Neuron (in vitro differentiated cells): ENCODE data around the gene P2RY12.

Experiments used
- H2AFZ ChIP-seq: one replicate; pipeline ENCODE4 v1.6.1; 2013; ENCODE audit warnings: low read depth, mild to moderate bottlenecking, inconsistent platforms, low read length, moderate library complexity
- H3K27me3 ChIP-seq: one replicate; pipeline ENCODE4 v1.6.1; 2013; ENCODE audit warnings: low read length; ENCODE audit not compliant: insufficient read depth
- H3K36me3 ChIP-seq: one replicate; pipeline ENCODE4 v1.6.1; 2013; ENCODE audit warnings: low read length; ENCODE audit not compliant: insufficient read depth
- H3K4me1 ChIP-seq: one replicate; pipeline ENCODE4 v1.6.1; 2013; ENCODE audit warnings: low read length; ENCODE audit not compliant: insufficient read depth
- H3K4me3 ChIP-seq: 2 replicates; pipeline ENCODE4 v1.5.1; 2013; ENCODE audit warnings: mild to moderate bottlenecking, low read length, moderate library complexity
- H3K9me3 ChIP-seq: one replicate; pipeline ENCODE4 v1.6.1; 2013; ENCODE audit warnings: low read length

The P2RY12 gene

DNA sequence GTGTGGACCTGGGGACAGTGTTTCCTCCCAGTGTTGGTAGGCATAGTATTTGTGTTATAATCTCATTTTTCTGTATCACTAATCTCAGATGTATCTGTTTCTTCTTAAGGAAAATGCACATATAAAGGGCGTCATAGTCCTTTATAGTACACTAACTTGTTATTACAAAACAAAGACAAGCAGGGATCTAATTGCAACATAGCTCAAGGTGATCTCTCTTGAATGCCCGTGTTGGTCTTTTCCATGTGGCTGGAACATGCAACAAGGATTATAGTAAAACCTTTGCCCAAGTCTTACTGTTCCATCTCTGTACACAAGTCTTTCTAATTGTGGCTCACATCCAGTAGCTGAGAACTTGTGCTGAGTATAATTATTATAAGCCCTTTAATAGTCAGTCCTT, 64.4 kb downstream of the P2RY12 start:
- H3K36me3 ChIP-seq: no peaks in the 10 kb centered on the region
- H3K9me3 ChIP-seq: no peaks in the 10 kb centered on the region
- no peak overlapping the region for H3K4me3 ChIP-seq
- no peak overlapping the region for H2AFZ ChIP-seq
- H3K4me1 ChIP-seq: no peaks in the 10 kb centered on the region
- no peaks in the 10 kb centered on the region for H3K27me3 ChIP-seq

DNA sequence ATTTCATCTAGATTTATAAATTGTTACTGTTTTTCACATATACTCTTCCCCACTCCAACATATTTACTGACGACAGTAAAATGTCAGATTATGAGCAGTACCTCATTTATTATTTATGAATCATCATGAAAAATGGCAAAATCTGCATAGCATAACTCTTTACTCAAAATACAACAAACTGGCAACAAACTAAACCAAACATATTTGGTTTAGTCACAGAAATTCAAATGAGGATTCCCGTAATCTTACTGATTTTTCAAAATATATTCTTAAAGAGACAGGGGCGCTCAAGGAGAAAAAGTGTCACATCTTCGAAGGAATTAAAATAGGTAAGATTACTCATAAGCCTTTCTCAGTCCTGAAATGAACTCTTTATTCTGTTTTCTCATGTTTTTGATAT, 64.9 kb downstream of the P2RY12 start:
- no peaks in the 10 kb centered on the region for H3K9me3 ChIP-seq
- H3K36me3 ChIP-seq: no peaks in the 10 kb centered on the region
- H3K4me1 ChIP-seq: no peaks in the 10 kb centered on the region
- no peaks in the 10 kb centered on the region for H3K27me3 ChIP-seq
- no peak overlapping the region for H3K4me3 ChIP-seq
- no peak overlapping the region for H2AFZ ChIP-seq

DNA sequence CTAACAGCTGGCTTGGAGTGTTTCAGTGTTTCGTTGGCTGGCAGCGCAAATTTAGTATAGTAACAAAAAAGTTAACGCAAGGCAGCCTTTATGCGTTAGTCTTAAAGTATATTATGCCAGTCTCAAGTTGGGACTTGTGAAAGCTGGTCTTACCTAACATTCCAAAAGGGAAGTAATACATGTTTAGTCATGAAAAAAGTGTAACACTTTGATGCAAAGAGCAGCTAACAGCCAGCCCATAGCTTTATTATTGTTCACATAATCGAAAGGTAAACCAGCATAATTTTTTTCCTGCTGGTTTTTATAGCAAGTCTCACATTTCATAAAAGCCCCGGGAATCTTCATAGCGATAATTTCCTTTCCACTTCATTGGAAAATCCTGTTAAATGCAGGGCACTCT, 65.6 kb downstream of the P2RY12 start:
- Histone ChIP-seq H3K4me3 (no peak overlapping the region), H2AFZ (no peak overlapping the region), H3K4me1 (no peaks in the 10 kb centered on the region), H3K36me3 (no peaks in the 10 kb centered on the region), H3K27me3 (no peaks in the 10 kb centered on the region), H3K9me3 (no peaks in the 10 kb centered on the region)

DNA sequence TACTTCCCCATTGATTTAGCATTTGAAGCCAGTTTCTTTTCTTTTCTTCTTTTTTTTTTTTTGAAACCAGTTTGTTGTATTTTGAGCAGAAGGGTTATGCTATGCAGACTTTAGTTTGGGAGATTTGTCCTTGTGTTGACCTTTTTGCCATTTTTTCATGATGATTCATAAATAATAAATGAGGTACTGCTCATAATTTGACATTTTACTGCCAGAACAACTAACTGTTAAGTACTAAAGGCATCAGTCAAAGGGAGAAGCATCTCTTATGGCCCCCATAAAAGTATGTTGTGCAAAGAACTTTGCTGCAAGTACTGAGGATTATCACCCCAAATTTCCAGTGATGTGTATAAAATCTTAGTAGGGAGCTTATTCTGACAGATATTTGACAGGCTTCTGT, 66.2 kb downstream of the P2RY12 start:
- H3K4me3 ChIP-seq: no peak overlapping the region
- H3K4me1 ChIP-seq: no peaks in the 10 kb centered on the region
- no peaks in the 10 kb centered on the region for H3K9me3 ChIP-seq
- no peak overlapping the region for H2AFZ ChIP-seq
- H3K27me3 ChIP-seq: no peaks in the 10 kb centered on the region
- no peaks in the 10 kb centered on the region for H3K36me3 ChIP-seq

DNA sequence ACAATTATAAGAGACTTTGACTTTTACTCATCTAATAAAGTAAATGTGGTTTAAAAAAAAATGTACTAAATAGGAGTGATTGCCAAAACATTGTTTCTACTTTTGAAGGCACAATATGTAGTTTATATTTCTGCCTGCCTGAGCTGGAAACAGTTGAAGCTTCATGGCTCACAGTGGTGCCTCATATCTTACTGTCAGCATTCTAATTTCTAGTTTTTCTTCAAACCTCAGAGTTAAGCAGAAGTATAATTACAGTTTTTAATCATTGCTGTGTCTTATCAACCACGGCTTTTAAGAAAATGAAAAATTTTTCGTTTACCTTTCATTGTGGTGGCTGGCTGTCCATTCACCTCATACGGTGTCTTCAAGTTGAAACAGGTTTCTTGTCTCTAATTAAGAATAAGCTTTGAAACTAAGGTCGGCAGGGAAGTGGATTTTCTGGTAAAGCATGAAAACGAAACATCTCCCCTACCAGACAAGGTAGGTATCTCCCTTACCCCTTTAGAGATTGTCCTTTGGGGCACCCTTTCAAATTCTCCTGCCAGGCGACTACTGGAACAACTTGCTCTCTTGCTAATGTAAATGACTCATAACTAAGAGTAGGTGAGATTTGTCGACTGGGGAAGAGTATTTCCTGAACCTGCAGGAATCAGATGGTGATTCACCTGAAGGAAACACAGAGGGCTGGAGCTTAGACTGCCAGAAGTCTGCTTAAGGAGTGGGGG, 68.1 kb downstream of the P2RY12 start, which contains the start of gene GPR87:
GPR87 (minus strand) TSS at position 554 of the 725 bp plus-strand sequence. CDS start 16,720 bp downstream, outside the sequence.
- Histone ChIP-seq H3K27me3 (no peaks in the 10 kb centered on the region), H3K4me3 (no peak within 1 kb of the TSS), H3K4me1 (no peaks in the 10 kb centered on the region), H3K9me3 (no peaks in the 10 kb centered on the region), H3K36me3 (no peaks in the 10 kb centered on the region), H2AFZ (no peak within 1 kb of the TSS)

DNA sequence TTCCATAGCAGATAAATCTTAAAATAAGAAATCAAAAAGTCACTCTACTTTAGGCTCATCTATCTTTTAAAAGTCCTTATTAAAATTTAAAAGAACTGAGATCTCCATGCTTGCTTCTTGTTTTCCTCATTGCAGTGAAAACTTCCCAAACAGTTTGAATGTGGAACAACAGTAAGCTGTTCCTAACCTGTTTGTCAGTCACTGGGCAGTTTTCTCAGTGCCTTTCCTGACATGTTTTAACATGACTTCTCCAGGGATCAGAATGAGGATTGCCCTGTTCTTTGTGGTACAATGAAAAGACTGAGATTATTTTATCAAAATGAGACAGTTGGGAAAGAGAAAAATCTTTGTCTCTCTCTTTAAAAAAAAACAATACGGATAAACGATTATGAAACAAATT, 68.7 kb downstream of the P2RY12 start:
- H3K4me3 ChIP-seq: no peak overlapping the region
- H2AFZ ChIP-seq: no peak overlapping the region
- H3K4me1 ChIP-seq: no peaks in the 10 kb centered on the region
- no peaks in the 10 kb centered on the region for H3K36me3 ChIP-seq
- no peaks in the 10 kb centered on the region for H3K27me3 ChIP-seq
- no peaks in the 10 kb centered on the region for H3K9me3 ChIP-seq

DNA sequence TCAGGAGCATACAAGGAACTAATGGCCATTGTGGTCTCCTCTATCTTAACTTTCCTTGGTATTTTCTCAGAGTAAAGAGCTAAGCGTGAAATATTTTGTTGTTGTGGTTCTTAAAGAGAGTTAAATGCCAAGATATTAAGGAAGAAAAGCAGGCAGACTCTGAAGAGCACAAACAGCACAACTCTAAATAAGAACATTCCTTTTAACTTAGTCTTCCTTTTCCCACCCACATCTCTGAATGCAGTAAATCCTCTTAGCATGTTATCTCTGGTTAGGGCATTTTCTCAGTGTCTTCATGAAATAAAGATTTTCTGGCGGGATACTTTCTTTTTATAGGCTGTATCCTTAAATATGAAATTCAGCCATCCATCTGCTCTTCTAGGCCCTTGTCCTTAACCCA, 69.4 kb downstream of the P2RY12 start:
- Histone ChIP-seq H3K36me3 (no peaks in the 10 kb centered on the region), H2AFZ (no peak overlapping the region), H3K27me3 (no peaks in the 10 kb centered on the region), H3K9me3 (no peaks in the 10 kb centered on the region), H3K4me3 (no peak overlapping the region), H3K4me1 (no peaks in the 10 kb centered on the region)

DNA sequence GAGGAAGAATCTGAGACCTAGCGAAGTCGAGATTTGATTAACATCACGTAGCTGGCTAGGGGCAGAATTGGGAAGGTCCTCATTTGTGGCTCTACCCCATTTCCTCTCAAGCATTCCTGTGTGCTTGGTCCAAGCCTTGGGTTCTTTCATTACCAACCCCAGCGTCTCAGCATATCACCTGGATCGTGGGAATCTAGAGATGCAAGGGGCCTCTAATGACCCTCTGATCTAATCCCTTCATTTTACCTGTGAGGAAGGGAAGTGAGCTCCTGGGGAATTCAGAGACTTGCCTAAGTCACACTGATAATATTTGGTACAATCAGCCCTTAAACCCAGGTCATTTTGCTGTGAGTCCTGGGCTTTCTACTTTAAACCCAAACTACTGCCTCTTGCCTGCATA, 70.0 kb downstream of the P2RY12 start:
- no peaks in the 10 kb centered on the region for H3K27me3 ChIP-seq
- H3K4me3 ChIP-seq: no peak overlapping the region
- H3K4me1 ChIP-seq: no peaks in the 10 kb centered on the region
- no peak overlapping the region for H2AFZ ChIP-seq
- H3K36me3 ChIP-seq: no peaks in the 10 kb centered on the region
- no peaks in the 10 kb centered on the region for H3K9me3 ChIP-seq

DNA sequence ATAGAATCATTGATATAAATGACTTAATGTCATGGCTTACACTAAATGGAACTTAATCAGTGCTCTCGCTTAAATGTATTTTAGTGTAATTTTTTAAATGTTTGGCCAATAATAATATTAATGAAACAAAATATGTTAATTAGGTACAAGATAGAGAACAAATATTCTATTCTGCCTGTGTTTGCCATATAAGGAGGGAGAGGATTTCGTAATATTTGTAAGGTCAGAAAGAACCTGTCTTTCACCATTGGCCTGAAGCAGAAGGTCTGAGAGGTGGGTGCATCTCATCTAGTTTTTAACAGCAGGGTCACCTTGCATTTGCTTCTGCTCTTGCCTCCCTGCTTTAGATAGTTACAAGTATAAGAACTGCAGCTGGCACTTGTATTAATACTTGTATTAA, 70.4 kb downstream of the P2RY12 start:
- no peak overlapping the region for H2AFZ ChIP-seq
- H3K36me3 ChIP-seq: no peaks in the 10 kb centered on the region
- H3K4me3 ChIP-seq: no peak overlapping the region
- H3K27me3 ChIP-seq: no peaks in the 10 kb centered on the region
- no peaks in the 10 kb centered on the region for H3K9me3 ChIP-seq
- H3K4me1 ChIP-seq: no peaks in the 10 kb centered on the region

DNA sequence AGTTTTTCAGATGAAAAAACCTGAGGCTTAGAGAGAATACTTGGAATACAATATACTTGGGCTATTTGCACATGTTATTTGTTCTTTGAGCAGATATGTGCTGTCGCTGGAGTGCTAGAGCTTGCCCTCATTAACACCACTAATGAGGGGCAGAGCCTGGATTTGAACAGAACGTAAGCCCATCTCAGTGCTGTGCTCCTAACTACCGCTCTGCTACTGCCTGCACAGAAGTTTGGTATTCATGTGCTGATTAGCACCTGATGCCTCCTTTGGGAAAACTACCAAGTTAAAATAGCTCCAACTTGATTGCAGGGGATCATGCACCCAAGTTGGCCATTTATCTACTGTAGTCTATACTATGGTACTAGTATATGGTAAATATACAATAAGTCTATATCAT, 71.6 kb downstream of the P2RY12 start:
- H2AFZ ChIP-seq: no peak overlapping the region
- no peak overlapping the region for H3K4me3 ChIP-seq
- no peaks in the 10 kb centered on the region for H3K9me3 ChIP-seq
- H3K36me3 ChIP-seq: no peaks in the 10 kb centered on the region
- no peaks in the 10 kb centered on the region for H3K4me1 ChIP-seq
- no peaks in the 10 kb centered on the region for H3K27me3 ChIP-seq

DNA sequence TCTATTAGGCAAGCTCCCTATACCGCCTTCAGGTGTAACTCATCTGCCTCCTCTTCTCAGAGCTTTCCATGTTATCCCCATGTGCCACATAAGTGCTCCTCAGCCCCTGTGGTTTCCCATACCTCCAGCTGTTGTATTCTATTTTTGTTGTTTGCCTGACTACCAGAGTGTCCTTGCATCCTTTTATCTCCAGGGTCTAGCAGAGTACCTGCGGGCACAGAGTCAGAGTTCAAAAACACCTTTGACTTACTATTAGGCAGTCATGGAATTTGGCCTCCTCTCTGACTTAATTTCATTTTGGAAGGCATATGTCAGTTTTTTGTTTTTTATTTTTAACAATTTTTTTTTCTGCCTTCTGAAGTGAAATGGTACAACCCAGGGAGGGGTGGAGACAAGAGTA, 75.0 kb downstream of the P2RY12 start:
- Histone ChIP-seq H3K27me3 (no peaks in the 10 kb centered on the region), H3K9me3 (no peaks in the 10 kb centered on the region), H3K4me3 (no peak overlapping the region), H3K36me3 (no peaks in the 10 kb centered on the region), H2AFZ (no peak overlapping the region), H3K4me1 (no peaks in the 10 kb centered on the region)

DNA sequence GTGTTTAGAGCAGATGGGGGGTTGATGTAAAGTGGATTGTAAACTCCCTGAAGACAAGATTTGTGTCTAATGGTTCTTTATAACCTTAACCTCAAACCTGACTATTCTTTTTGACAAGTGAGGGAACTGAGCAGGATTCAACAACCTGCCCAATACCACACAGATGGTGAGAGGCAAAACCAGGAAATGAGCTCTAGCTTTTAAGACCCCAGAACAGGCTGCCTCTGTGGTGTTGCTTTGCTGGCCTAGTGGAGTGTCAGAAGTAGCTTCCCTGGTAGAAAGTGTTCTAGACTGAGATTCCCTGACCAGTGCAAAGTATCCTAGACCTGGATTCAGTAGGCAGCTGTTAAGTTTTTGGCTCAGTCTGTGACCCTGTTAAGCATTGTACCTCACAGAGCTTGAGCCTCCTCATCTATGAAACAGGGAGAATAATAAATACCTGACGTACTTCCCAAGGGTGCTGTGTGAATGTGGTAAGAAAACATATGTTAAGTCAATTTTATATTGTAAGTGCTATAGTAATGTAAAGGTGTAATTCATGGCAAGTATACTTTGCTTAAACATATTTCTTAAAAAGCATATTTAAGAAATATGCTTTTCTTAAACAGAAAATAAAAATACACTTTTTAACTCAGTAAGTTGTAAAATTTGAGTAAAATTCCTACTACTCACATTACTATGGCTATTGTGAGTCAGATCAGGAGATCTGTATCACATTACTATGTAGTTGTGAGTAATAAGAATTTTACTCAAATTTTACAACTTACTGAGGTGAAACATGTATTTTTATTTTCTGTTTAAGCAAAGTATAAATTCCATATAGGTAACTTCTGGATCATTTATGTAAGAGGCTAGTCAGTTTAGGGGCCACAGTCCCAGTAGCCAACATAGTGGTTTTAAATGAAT, 76.7 kb downstream of the P2RY12 start:
- H3K9me3 ChIP-seq: no peaks in the 10 kb centered on the region
- no peaks in the 10 kb centered on the region for H3K36me3 ChIP-seq
- no peak overlapping the region for H2AFZ ChIP-seq
- no peaks in the 10 kb centered on the region for H3K27me3 ChIP-seq
- H3K4me3 ChIP-seq: no peak overlapping the region
- H3K4me1 ChIP-seq: no peaks in the 10 kb centered on the region

DNA sequence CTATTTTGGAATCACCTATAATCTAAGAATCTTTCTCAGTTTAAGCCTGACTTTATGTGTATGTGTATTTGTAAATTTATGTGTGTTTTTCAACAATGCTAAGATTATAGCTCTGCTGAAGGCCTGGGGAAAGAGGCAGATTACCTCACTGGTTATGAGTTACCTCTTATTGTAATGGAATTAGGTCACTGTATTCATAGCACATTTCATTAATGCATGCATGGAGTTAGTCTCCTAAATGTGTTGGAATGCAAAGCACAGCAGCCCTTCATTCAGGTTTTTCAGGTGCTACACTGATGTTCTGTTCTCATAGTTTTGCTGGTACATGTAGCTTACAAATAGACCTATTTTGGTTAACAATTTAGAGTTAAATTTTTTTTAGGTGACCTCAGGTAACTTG, 77.4 kb downstream of the P2RY12 start:
- H3K4me1 ChIP-seq: no peaks in the 10 kb centered on the region
- no peaks in the 10 kb centered on the region for H3K9me3 ChIP-seq
- no peaks in the 10 kb centered on the region for H3K27me3 ChIP-seq
- no peak overlapping the region for H2AFZ ChIP-seq
- no peaks in the 10 kb centered on the region for H3K36me3 ChIP-seq
- H3K4me3 ChIP-seq: no peak overlapping the region
